Liver (tissue), 9 donors: ENCODE results near the gene NEK7. TPM values are rescaled to one million over a fixed set of nuclear protein-coding genes. Genes with fewer than 3 reads are reported as not detected.
"Not testable (repeated sequence)": the region's sequence is repeated elsewhere in the genome, so short reads cannot be mapped to it uniquely, and the experiment has no call there.

Source experiments
- DNase-seq: peaks from one replicate; pipeline ENCODE4 v3.0.0-alpha.2; 2017; ENCODE audit warnings: low spot score
- H3K27ac ChIP-seq, 2 donors: one replicate each; pipeline ENCODE4 v1.7.0; 2013; ENCODE audit warnings: inconsistent platforms in 2 of 2, low read length in 2 of 2, control low read depth in 1 of 2, low read depth in 1 of 2, mild to moderate bottlenecking in 1 of 2
- H3K27me3 ChIP-seq, 4 donors: one replicate each; pipeline versions ENCODE4 v1.6.1 to v1.7.0; 2013; ENCODE audit warnings: low read length in 3 of 4, inconsistent platforms in 1 of 4, mild to moderate bottlenecking in 1 of 4, moderate library complexity in 1 of 4; ENCODE audit not compliant: control insufficient read depth in 4 of 4, insufficient read depth in 4 of 4
- H3K36me3 ChIP-seq, 4 donors: one replicate each; pipeline versions ENCODE4 v1.6.1 to v1.7.0; 2013; ENCODE audit warnings: low read length in 3 of 4, mild to moderate bottlenecking in 3 of 4, low read depth in 1 of 4, moderate library complexity in 1 of 4; ENCODE audit not compliant: control insufficient read depth in 4 of 4, insufficient read depth in 3 of 4
- H3K4me1 ChIP-seq, 4 donors: one replicate each; pipeline versions ENCODE4 v1.6.1 to v1.7.0; 2013; ENCODE audit warnings: low read length in 3 of 4, mild to moderate bottlenecking in 3 of 4, moderate library complexity in 1 of 4; ENCODE audit not compliant: control insufficient read depth in 4 of 4, insufficient read depth in 4 of 4
- H3K4me3 ChIP-seq, 3 donors: one replicate each; pipeline versions ENCODE4 v1.6.1 to v1.7.0; 2013; ENCODE audit warnings: low read length in 3 of 3, control low read depth in 1 of 3, low read depth in 1 of 3, mild to moderate bottlenecking in 1 of 3
- H3K9ac ChIP-seq, 2 donors: one replicate each; pipeline ENCODE4 v1.7.0; 2013; ENCODE audit warnings: low read length in 2 of 2, mild to moderate bottlenecking in 2 of 2, moderate library complexity in 2 of 2, control low read depth in 1 of 2, low read depth in 1 of 2
- H3K9me3 ChIP-seq, 4 donors: one replicate each; pipeline versions ENCODE4 v1.6.1 to v1.7.0; 2013; ENCODE audit warnings: low read length in 3 of 4; ENCODE audit not compliant: control insufficient read depth in 4 of 4
- ATF3 ChIP-seq: IDR thresholded peaks from 2 replicates; pipeline ENCODE4 v1.6.1; 2016; ENCODE audit warnings: antibody characterized with exemption
- EGR1 ChIP-seq, 2 donors: IDR thresholded peaks; 2 replicates each; pipeline ENCODE4 v1.6.1; 2016 to 2018; ENCODE audit warnings: antibody characterized with exemption in 2 of 2, low read depth in 2 of 2
- FOXA2 ChIP-seq: IDR thresholded peaks from 2 replicates; pipeline ENCODE4 v1.6.1; 2016; ENCODE audit warnings: antibody characterized with exemption
- HNF4A ChIP-seq, 2 donors: conservative IDR thresholded peaks; 2 replicates each; pipeline ENCODE4 v1.6.1; 2016; ENCODE audit warnings: antibody characterized with exemption in 2 of 2, mild to moderate bottlenecking in 2 of 2
- JUND ChIP-seq, 2 donors: IDR thresholded peaks; 2 replicates each; pipeline ENCODE4 v1.6.1; 2016; ENCODE audit warnings: antibody characterized with exemption in 2 of 2
- NR2F2 ChIP-seq: IDR thresholded peaks from 2 replicates; pipeline ENCODE4 v1.6.1; 2016; ENCODE audit warnings: antibody characterized with exemption
- REST ChIP-seq: IDR thresholded peaks from 2 replicates; pipeline ENCODE4 v1.6.1; 2016; ENCODE audit warnings: antibody characterized with exemption, mild to moderate bottlenecking
- RXRA ChIP-seq, 2 donors: IDR thresholded peaks; 2 replicates each; pipeline ENCODE4 v1.6.1; 2017 to 2018; ENCODE audit warnings: antibody characterized with exemption in 2 of 2, mild to moderate bottlenecking in 1 of 2
- TAF1 ChIP-seq: conservative IDR thresholded peaks from 2 replicates; pipeline ENCODE4 v1.6.1; 2016; ENCODE audit warnings: antibody characterized with exemption, mild to moderate bottlenecking
- YY1 ChIP-seq: IDR thresholded peaks from 2 replicates; pipeline ENCODE4 v1.6.1; 2016; ENCODE audit warnings: antibody characterized with exemption, mild to moderate bottlenecking
- ZBTB33 ChIP-seq: IDR thresholded peaks from 2 replicates; pipeline ENCODE4 v1.6.1; 2016; ENCODE audit warnings: antibody characterized with exemption
- WGBS: extraction: QIAGEN DNeasy Blood & Tissue Kit; methylation state at CpG from one replicate; pipeline ENCODE4 v1.1.7; 2013; 5-methylcytosine and 5-hydroxymethylcytosine counted together
- polyA plus RNA-seq, 2 donors: library from polyadenylated mRNA; stranded (reverse) in 1 of 2; unstranded in 1 of 2; fragments of 200-250 nt in 1 of 2; fragments of >200 nt in 1 of 2; fragmentation: Nextera tagmentation in 1 of 2; extraction: Ambion mirVana in 1 of 2; gene quantifications; one replicate each; pipeline versions ENCODE4 v1.2.1 to v1.2.3, GENCODE V29; 2013 to 2015
- total RNA-seq, 2 donors: library from RNA; depleted of rRNA; stranded (reverse); fragments of >200 nt; gene quantifications; one replicate each; pipeline ENCODE4 v1.2.3, GENCODE V29; 2014
- TF ChIP-seq, protein P1 (sequence below): fragments of 150-350 bp; IDR thresholded peaks from 2 replicates; pipeline ENCODE4 v1.5.1; 2017; ENCODE audit warnings: improper control_type of control experiment, low read depth, low read length; ENCODE audit not compliant: missing input control
- donor health status: healthy.
- donor health status: healthy.
- donor health status: healthy.
- donor health status: healthy.
- donor health status: healthy.

The NEK7 gene
- total and polyA plus RNA-seq, 4 donors: 9.2 to 34.4 (median 20.2) TPM

DNA sequence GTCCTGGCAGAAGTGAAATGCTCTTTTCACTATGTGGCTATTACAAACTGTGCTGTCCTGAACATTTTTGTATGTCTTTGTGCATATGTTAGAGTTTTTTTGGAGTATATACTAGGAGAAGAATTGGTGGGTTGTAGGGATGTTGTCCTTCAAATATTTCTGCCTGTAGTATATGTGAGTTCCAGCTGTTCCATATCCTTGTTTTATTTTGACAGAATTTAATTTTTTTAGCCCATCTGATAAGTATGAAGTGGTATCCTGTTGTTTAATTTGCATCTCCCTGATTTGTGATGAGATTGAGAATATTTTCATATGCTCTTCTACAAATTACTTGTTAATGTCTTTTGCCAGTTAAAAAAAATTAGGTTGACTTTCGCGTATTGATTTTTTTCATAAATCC is 34.3 kb downstream of the NEK7 start (continued):
- no peak for TF ChIP-seq EGR1 (IDR thresholded peaks at IDR 0.05; ENCODE audit: low read depth in 2 of 2)
- TF ChIP-seq ZBTB33: no peak

- not testable (repeated sequence) for DNase-seq
Measured at GRCh38 chr1:198193871-198194270, 37.1 kb downstream of the NEK7 start.

GRCh38 chr1:198196630-198197029 is 39.8 kb downstream of the NEK7 start:
- 90% methylated on average over 3 of the region's 3 CpGs for WGBS
- H3K4me1 ChIP-seq: peaks cover 0 to 7% (median under 1%) of the 10 kb centered on the region in 4 donors
- H3K27ac ChIP-seq: no peak overlapping the region
- no peak overlapping the region for H3K4me3 ChIP-seq
- no peak for DNase-seq
- H3K27me3 ChIP-seq: no peaks in the 10 kb centered on the region
- no peak overlapping the region for H3K9ac ChIP-seq
- peaks cover 0 to under 1% (median 0%) of the 10 kb centered on the region in 4 donors for H3K36me3 ChIP-seq
- no peaks in the 10 kb centered on the region for H3K9me3 ChIP-seq
- no peak for TF ChIP-seq JUND (IDR thresholded peaks at IDR 0.05)
- no peak for TF ChIP-seq ATF3
- no peak for TF ChIP-seq TAF1
- no peak for TF ChIP-seq EGR1 (IDR thresholded peaks at IDR 0.05; ENCODE audit: low read depth in 2 of 2)
- TF ChIP-seq RXRA (IDR thresholded peaks at IDR 0.05): no peak
- no peak for TF ChIP-seq REST
- no peak for TF ChIP-seq FOXA2
- no peak for TF ChIP-seq ZBTB33
- TF ChIP-seq NR2F2: no peak
- no peak for TF ChIP-seq HNF4A (conservative IDR thresholded peaks at IDR 0.05)
- TF ChIP-seq, protein P1, sequence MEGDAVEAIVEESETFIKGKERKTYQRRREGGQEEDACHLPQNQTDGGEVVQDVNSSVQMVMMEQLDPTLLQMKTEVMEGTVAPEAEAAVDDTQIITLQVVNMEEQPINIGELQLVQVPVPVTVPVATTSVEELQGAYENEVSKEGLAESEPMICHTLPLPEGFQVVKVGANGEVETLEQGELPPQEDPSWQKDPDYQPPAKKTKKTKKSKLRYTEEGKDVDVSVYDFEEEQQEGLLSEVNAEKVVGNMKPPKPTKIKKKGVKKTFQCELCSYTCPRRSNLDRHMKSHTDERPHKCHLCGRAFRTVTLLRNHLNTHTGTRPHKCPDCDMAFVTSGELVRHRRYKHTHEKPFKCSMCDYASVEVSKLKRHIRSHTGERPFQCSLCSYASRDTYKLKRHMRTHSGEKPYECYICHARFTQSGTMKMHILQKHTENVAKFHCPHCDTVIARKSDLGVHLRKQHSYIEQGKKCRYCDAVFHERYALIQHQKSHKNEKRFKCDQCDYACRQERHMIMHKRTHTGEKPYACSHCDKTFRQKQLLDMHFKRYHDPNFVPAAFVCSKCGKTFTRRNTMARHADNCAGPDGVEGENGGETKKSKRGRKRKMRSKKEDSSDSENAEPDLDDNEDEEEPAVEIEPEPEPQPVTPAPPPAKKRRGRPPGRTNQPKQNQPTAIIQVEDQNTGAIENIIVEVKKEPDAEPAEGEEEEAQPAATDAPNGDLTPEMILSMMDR: no peak
- TF ChIP-seq YY1: no peak

More at GRCh38 chr1:198193871-198194270, 37.1 kb downstream of the NEK7 start:
- not testable (repeated sequence) for H3K4me1 ChIP-seq, H3K9me3 ChIP-seq, H3K9ac ChIP-seq, H3K27me3 ChIP-seq, H3K4me3 ChIP-seq, H3K36me3 ChIP-seq, H3K27ac ChIP-seq
- 99% methylated on average over 1 of the region's 1 CpG for WGBS
